ENCODE measurements around the gene TAS2R42.

The TAS2R42 gene

DNA sequence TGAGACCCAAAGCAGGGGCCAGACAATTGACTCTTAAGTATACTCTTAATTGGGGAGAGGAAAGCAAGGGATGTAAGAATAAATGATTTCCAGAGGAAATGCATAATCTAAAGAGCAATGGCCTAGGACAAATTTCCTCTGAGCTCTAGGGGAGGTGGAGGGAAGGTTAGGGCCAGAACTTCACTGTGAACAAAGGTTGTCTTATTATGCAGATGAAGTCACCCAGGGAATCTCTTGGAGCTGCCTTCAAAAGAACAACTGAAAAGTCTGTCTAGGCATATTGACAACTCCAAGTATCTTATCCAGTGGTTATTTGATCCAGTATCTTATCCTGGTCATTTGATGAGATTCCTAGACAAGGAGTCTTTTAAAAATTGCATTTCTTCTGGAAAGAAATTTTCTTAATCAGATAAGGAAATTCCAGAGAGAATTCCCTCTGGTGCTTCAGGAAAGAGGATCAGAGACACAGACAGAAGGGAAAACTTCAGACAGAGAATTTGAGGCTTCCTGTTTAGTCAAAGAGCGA lies 32.3 kb downstream of the TAS2R42 start:
- H3K4me3 ChIP-seq (replicated peaks; ENCODE audit: low read depth, low read length): no peak overlapping the region
- DNase-seq (ENCODE audit: extremely low read depth, low read depth): no peak
- TF ChIP-seq, protein P1, sequence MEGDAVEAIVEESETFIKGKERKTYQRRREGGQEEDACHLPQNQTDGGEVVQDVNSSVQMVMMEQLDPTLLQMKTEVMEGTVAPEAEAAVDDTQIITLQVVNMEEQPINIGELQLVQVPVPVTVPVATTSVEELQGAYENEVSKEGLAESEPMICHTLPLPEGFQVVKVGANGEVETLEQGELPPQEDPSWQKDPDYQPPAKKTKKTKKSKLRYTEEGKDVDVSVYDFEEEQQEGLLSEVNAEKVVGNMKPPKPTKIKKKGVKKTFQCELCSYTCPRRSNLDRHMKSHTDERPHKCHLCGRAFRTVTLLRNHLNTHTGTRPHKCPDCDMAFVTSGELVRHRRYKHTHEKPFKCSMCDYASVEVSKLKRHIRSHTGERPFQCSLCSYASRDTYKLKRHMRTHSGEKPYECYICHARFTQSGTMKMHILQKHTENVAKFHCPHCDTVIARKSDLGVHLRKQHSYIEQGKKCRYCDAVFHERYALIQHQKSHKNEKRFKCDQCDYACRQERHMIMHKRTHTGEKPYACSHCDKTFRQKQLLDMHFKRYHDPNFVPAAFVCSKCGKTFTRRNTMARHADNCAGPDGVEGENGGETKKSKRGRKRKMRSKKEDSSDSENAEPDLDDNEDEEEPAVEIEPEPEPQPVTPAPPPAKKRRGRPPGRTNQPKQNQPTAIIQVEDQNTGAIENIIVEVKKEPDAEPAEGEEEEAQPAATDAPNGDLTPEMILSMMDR (IDR thresholded peaks at IDR 0.05; ENCODE audit: low read depth, low read length, missing control alignments): no peak

DNA sequence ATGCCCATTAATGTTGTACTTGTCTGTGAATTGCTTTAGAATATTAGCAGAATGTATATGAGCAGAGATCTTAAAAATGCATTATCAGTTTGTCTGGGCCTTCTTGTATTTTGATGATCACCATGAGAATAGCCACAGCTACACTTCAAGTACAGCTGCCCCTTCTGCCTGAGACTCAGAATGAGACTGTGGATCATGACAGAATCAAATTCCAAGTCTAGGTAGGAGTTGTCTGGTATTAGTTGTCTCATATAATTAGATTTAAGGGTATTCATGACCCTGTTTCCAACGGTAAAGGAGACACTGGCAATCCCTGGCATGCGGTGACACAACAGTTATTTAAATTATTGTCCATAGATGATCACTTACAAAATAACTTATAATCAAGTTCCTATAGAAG lies 34.0 kb downstream of the TAS2R42 start:
- TF ChIP-seq, protein P1 (IDR thresholded peaks at IDR 0.05; ENCODE audit: low read depth, low read length, missing control alignments): no peak
- H3K4me3 ChIP-seq (replicated peaks; ENCODE audit: low read depth, low read length): no peak overlapping the region
- no peak for DNase-seq (ENCODE audit: extremely low read depth, low read depth)

DNA sequence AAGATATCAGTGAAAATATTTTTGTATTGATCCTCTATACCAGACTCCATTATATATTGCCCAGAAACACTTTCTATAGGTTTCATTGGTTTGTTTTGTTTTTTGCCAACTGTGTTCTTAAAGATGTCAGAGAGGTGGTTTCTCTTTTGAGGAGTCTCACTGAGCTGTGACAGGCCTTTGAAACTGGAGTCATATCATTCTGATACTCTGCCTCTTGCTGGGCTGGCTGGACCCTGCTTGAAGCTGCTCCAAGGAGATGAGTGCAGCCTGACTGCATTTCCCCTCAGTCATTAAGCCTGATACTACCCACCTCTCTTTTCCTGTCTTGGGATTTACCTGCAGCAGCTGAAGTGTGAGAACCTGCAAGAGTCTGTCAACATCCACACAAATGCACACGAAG lies 35.9 kb downstream of the TAS2R42 start:
- TF ChIP-seq, protein P1 (IDR thresholded peaks at IDR 0.05; ENCODE audit: low read depth, low read length, missing control alignments): no peak
- no peak for DNase-seq (ENCODE audit: extremely low read depth, low read depth)
- no peak overlapping the region for H3K4me3 ChIP-seq (replicated peaks; ENCODE audit: low read depth, low read length)

DNA sequence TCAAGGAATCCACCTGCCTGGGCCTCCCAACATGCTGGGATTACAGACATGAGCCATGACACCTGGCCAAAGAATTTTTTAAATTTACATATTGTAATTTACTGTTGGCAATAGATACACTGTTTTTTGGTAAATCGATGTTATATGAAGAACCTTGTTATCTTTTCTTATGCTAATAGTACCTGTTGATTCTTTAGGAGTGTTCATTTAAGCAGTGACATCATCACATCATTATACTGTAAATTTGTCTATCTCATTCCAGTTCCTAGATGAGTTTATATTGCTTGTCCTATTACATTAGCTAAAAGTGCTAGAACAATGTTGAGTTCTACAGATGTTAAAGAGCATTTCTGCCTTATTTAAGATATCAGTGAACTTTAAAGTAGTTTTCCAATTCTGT lies 39.3 kb downstream of the TAS2R42 start:
- TF ChIP-seq, protein P1 (IDR thresholded peaks at IDR 0.05; ENCODE audit: low read depth, low read length, missing control alignments): no peak
- no peak overlapping the region for H3K4me3 ChIP-seq (replicated peaks; ENCODE audit: low read depth, low read length)
- no peak for DNase-seq (ENCODE audit: extremely low read depth, low read depth)

GRCh38 chr12:11144297-11144696 lies 42.4 kb downstream of the TAS2R42 start:
- no peak for DNase-seq (ENCODE audit: extremely low read depth, low read depth)
- no peak overlapping the region for H3K4me3 ChIP-seq (replicated peaks; ENCODE audit: low read depth, low read length)
- TF ChIP-seq, protein P1 (IDR thresholded peaks at IDR 0.05; ENCODE audit: low read depth, low read length, missing control alignments): no peak

GRCh38 chr12:11143352-11143751 lies 43.4 kb downstream of the TAS2R42 start:
- DNase-seq (ENCODE audit: extremely low read depth, low read depth): no peak
- H3K4me3 ChIP-seq (replicated peaks; ENCODE audit: low read depth, low read length): no peak overlapping the region
- TF ChIP-seq, protein P1 (IDR thresholded peaks at IDR 0.05; ENCODE audit: low read depth, low read length, missing control alignments): no peak

- no peak for DNase-seq (ENCODE audit: extremely low read depth, low read depth)
- TF ChIP-seq, protein P1 (IDR thresholded peaks at IDR 0.05; ENCODE audit: low read depth, low read length, missing control alignments): no peak
- H3K4me3 ChIP-seq (replicated peaks; ENCODE audit: low read depth, low read length): no peak overlapping the region
Observed at GRCh38 chr12:11136075-11136474, 50.7 kb downstream of the TAS2R42 start.
